Activated CD8-positive, alpha-beta T cell treated with anti-CD3 and anti-CD28 coated beads for 36 hours (primary cell): ENCODE measurements around the gene RWDD4. TPM values are rescaled to one million over a fixed set of nuclear protein-coding genes. Genes with fewer than 3 reads are reported as not detected.

Source experiments
- ATAC-seq: fragments of 200-7000 bp; cut with Tn5 transposase; one replicate; pipeline ENCODE4 v1.10.0; 2021; ENCODE audit warnings: mild to moderate bottlenecking, moderate library complexity
- CTCF ChIA-PET: fragments of 350-600 bp; sonication (Branson Sonifier 250); formaldehyde crosslinking; loops from one replicate; lab custom pipeline; 2021; ENCODE audit warnings: antibody characterized with exemption; lab: Charles Lee
- POLR2A ChIA-PET: fragments of 350-600 bp; sonication (Branson Sonifier 250); formaldehyde crosslinking; loops from one replicate; lab custom pipeline; 2021; ENCODE audit warnings: antibody characterized with exemption; lab: Charles Lee
- DNase-seq: peaks from one replicate; pipeline ENCODE4 v3.0.0-alpha.2; 2020
- H3K27ac Mint-ChIP-seq: one replicate; pipeline ENCODE4 v1.8.0; 2021; ENCODE audit warnings: mild to moderate bottlenecking, mixed read lengths
- H3K27me3 Mint-ChIP-seq: one replicate; pipeline ENCODE4 v1.8.0; 2021; ENCODE audit warnings: mixed read lengths
- H3K36me3 Mint-ChIP-seq: one replicate; pipeline ENCODE4 v1.8.0; 2021; ENCODE audit warnings: low read depth, mixed read lengths
- H3K4me1 Mint-ChIP-seq: one replicate; pipeline ENCODE4 v1.8.0; 2021; ENCODE audit warnings: low read depth, mixed read lengths
- H3K4me3 Mint-ChIP-seq: one replicate; pipeline ENCODE4 v1.8.0; 2021; ENCODE audit warnings: mild to moderate bottlenecking, moderate library complexity, mixed read lengths
- H3K9me3 Mint-ChIP-seq: one replicate; pipeline ENCODE4 v1.8.0; 2021; ENCODE audit warnings: mixed read lengths
- intact Hi-C: fragments of 100-400 bp; cut with micrococcal nuclease; formaldehyde crosslinking; loops from one replicate; pipeline ENCODE4 v1.10.0; 2022
- total RNA-seq, 2 experiments: library from RNA; stranded (reverse); gene quantifications; one replicate each; pipeline ENCODE4 v1.2.3, GENCODE V29; 2021
- TF ChIP-seq, protein P1 (sequence below): fragments of 200-600 bp; IDR thresholded peaks from one replicate; pipeline ENCODE4 v1.8.0; 2022; ENCODE audit warnings: antibody characterized with exemption, mild to moderate bottlenecking

The RWDD4 gene
- total RNA-seq, 2 experiments from 2014 or later, result 19.4 to 20.9 TPM

DNA sequence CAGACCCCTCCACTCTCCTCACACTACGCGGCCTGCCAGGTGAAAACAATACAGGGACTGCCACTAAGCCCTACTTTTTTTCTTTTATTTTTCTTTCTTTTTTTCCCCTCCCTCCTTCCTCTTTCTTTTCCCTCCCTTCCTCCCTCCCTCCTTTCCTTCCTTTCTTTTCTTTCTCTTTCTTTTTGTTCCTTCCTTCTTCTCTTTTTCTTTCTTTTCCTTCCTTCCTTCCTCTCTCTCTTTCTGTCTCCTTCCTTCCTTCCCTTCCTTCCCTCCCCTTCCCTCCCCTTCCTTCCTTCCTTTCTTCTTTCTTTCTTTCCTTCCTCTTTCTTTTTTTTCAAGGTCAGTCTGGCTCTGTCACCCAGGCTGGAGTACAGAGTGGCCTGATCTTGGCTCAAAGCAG is 41.9 kb downstream of the RWDD4 start:
- TF ChIP-seq, protein P1, sequence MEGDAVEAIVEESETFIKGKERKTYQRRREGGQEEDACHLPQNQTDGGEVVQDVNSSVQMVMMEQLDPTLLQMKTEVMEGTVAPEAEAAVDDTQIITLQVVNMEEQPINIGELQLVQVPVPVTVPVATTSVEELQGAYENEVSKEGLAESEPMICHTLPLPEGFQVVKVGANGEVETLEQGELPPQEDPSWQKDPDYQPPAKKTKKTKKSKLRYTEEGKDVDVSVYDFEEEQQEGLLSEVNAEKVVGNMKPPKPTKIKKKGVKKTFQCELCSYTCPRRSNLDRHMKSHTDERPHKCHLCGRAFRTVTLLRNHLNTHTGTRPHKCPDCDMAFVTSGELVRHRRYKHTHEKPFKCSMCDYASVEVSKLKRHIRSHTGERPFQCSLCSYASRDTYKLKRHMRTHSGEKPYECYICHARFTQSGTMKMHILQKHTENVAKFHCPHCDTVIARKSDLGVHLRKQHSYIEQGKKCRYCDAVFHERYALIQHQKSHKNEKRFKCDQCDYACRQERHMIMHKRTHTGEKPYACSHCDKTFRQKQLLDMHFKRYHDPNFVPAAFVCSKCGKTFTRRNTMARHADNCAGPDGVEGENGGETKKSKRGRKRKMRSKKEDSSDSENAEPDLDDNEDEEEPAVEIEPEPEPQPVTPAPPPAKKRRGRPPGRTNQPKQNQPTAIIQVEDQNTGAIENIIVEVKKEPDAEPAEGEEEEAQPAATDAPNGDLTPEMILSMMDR, result no peak
- ChIA-PET POLR2A (no interaction called here), CTCF (no interaction called here)
- intact Hi-C loops, result no loop called here
- ATAC-seq, result no peak
- DNase-seq, result no peak
- H3K36me3 Mint-ChIP-seq, result no peaks in the 10 kb centered on the region
- H3K4me1 Mint-ChIP-seq, result no peaks in the 10 kb centered on the region
- H3K27me3 Mint-ChIP-seq, result peaks cover 2% of the 10 kb centered on the region
- H3K9me3 Mint-ChIP-seq, result no peaks in the 10 kb centered on the region
- no peak overlapping the region for H3K27ac Mint-ChIP-seq
- no peak overlapping the region for H3K4me3 Mint-ChIP-seq

DNA sequence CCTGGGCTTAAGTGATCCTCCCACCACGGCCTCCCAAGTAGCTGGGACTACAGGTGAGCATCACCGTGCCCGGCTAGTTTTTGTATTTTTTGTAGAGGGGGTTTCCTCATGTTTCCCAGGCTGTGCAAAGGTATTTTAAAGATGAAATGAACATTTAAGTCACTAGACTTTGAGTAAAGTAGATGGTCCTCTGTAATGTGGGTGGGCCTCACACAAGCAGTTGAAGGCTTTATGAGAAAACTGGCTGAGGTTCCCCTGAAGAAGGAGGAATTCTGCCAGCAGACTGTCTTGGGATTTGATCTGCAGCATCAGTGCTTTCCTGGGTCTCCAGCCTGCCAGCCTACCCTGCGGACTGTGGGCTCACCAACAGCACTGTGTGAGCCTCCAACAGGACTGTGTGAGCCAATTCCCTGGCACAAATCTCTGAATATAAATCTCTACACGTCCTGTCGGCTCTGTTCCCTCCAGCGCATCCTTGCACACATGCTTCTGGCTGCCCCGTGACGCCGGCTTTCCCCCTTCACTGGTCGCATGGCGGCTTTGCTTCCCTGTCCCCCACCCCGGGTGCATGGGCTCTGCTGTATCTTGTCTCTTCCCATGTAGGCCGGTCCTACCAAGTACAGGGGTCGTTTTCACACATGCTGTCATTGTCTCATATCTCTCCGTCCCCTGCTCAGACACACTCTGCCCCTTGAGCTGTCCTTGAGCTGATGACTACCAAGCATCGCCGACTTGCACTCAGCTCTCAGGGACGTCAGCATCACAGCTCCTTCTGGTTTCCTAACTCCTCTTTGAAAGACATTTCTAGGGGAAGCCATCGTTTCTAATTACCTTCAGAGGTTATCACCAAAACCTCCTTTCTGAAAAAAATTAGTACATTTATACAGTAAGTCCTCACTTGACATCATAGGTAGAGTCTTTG is 46.4 kb downstream of the RWDD4 start:
- TF ChIP-seq, protein P1, result no peak
- H3K4me3 Mint-ChIP-seq, result no peak overlapping the region
- H3K27me3 Mint-ChIP-seq, result peaks cover 2% of the 10 kb centered on the region
- intact Hi-C loops, result no loop called here
- no peaks in the 10 kb centered on the region for H3K9me3 Mint-ChIP-seq
- POLR2A ChIA-PET, result no interaction called here
- H3K36me3 Mint-ChIP-seq, result no peaks in the 10 kb centered on the region
- no peak overlapping the region for H3K27ac Mint-ChIP-seq
- ATAC-seq (no peak), DNase-seq (no peak)
- CTCF ChIA-PET, result no interaction called here
- no peaks in the 10 kb centered on the region for H3K4me1 Mint-ChIP-seq

DNA sequence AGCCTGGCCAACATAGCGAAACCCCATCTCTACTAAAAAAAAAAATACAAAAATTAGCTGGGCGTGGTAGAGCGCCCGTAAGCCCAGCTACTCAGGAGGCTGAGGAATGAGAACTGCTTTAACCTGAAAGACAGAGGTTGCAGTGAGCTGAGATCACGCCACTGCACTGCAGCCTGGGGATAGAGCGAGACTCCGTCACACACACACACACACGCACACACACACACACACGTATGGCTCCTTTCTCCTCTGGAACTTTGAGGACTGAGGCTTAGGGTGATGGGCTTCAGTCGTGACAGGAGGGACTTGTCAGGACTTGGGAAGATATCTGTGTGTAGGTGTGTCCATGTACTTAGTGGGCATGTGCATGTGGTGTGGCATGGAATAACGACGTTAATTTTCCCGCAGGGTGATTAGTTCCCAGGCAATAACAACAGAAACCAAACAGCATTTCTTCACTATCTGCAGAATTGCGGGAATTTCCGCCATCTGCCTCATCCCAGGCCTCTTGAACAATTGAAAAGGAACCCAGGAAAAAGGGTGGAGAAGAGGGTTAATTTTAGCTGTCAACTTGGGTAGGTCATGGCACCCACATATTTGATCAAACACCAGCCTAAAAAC is 47.7 kb downstream of the RWDD4 start:
- CTCF ChIA-PET, result no interaction called here
- H3K27ac Mint-ChIP-seq, result no peak overlapping the region
- intact Hi-C loops, result no loop called here
- no peak for DNase-seq
- H3K9me3 Mint-ChIP-seq, result no peaks in the 10 kb centered on the region
- POLR2A ChIA-PET, result interaction anchor here (0.8 kb wide), 1 partner anchor 23 kb away, joined by 3 read pairs; no protein-coding TSS in a partner anchor
- H3K36me3 Mint-ChIP-seq, result no peaks in the 10 kb centered on the region
- TF ChIP-seq, protein P1, result no peak
- peaks cover 7% of the 10 kb centered on the region for H3K27me3 Mint-ChIP-seq
- no peak for ATAC-seq
- H3K4me1 Mint-ChIP-seq, result no peaks in the 10 kb centered on the region
- no peak overlapping the region for H3K4me3 Mint-ChIP-seq

DNA sequence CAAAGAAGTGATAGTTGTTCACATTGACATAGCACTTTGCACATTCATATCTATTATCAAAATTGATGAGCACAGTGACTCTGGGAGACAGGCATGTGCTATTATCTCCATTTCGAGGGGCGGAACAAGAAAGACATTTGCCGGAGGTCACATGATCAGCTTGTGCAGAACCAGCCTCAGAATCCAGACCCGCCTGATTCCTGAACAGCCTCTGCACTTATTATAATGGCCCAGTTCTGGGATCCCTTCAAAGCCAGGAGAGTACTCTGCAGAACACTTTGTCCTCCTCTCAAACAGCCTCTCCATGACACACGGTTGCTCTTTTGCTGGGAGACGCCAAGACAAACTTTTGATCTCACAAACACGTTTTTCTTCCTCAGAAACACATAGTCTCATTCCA is 48.4 kb downstream of the RWDD4 start:
- ChIA-PET CTCF (interaction anchor here (1.6 kb wide), 1 partner anchor 9 kb away, joined by 5 read pairs; no protein-coding TSS in a partner anchor), POLR2A (no interaction called here)
- H3K4me3 Mint-ChIP-seq, result no peak overlapping the region
- DNase-seq (no peak), ATAC-seq (no peak)
- intact Hi-C loops, result no loop called here
- H3K27ac Mint-ChIP-seq, result no peak overlapping the region
- no peaks in the 10 kb centered on the region for H3K36me3 Mint-ChIP-seq
- TF ChIP-seq, protein P1, result no peak
- H3K27me3 Mint-ChIP-seq, result peaks cover 5% of the 10 kb centered on the region
- H3K9me3 Mint-ChIP-seq, result no peaks in the 10 kb centered on the region
- H3K4me1 Mint-ChIP-seq, result no peaks in the 10 kb centered on the region

DNA sequence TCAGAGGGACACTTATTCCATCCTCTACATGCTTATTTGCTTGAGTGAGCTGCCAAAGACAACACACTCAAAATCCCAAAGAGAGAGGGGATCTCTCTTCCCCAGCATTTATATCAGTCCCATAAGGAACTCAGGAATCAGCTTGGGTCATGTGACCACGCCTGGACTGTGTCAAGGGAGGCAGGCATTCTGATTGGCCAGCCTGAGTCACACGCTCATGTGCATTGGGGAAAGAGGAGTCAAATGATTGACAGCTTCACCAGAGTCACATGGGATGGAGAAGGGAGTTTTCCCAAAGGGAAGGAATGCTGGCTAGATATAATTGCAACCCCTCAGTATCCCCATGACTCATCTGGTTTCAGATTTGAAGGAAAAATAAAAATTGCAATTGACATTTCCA is 49.0 kb downstream of the RWDD4 start:
- intact Hi-C loops, result no loop called here
- H3K9me3 Mint-ChIP-seq, result no peaks in the 10 kb centered on the region
- H3K4me1 Mint-ChIP-seq, result no peaks in the 10 kb centered on the region
- no peak for DNase-seq
- ChIA-PET CTCF (interaction anchor here (1.6 kb wide), 1 partner anchor 9 kb away, joined by 5 read pairs; no protein-coding TSS in a partner anchor), POLR2A (no interaction called here)
- H3K27ac Mint-ChIP-seq, result no peak overlapping the region
- H3K27me3 Mint-ChIP-seq, result peaks cover 5% of the 10 kb centered on the region
- TF ChIP-seq, protein P1, result no peak
- no peaks in the 10 kb centered on the region for H3K36me3 Mint-ChIP-seq
- ATAC-seq, result no peak
- no peak overlapping the region for H3K4me3 Mint-ChIP-seq
